ENCODE measurements around the gene SH3RF3.

DNA sequence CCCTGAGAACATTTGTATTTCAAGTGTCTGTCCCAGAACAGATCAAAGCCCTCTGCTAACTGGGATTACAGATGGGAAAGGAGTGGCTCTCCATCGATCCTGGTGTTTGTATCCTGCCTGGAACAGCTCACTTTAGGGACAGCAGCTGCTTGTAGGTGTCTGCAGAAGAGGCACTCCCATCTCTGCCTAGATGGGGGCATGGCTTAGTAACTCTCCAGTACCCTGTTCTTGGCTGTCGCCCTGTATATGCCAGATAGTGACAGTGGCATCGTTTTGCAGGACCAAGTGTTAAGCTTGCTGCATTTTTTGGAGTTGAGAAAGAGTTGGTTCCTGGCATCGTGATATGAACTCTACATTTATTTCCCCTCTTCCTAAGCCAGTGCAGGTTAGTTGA is 189.9 kb downstream of the SH3RF3 start:
- TF ChIP-seq ARNTL (CRISPR knock-in tag; IDR thresholded peaks at IDR 0.05; ENCODE audit: borderline replicate concordance, low read depth), result no peak
- TF ChIP-seq CREB5 (CRISPR knock-in tag; IDR thresholded peaks at IDR 0.05; ENCODE audit: low read depth), result no peak
- no peak for TF ChIP-seq ZNF8 (CRISPR knock-in tag; IDR thresholded peaks at IDR 0.05)
- TF ChIP-seq CSDC2 (CRISPR knock-in tag; IDR thresholded peaks at IDR 0.05), result no peak
- no peak for TF ChIP-seq ESRRG (CRISPR knock-in tag; IDR thresholded peaks at IDR 0.05)
- no peak for TF ChIP-seq PATZ1 (CRISPR knock-in tag; IDR thresholded peaks at IDR 0.05; ENCODE audit: borderline replicate concordance)
- no peak for TF ChIP-seq POU6F1 (CRISPR knock-in tag; IDR thresholded peaks at IDR 0.05; ENCODE audit: borderline replicate concordance, low read depth)
- no peak for TF ChIP-seq ZFP3 (CRISPR knock-in tag; IDR thresholded peaks at IDR 0.05)
- TF ChIP-seq TOX (CRISPR knock-in tag; IDR thresholded peaks at IDR 0.05; ENCODE audit: borderline replicate concordance), result no peak

All from SK-N-SH treated with all-trans-retinoic acid at 6 μM for 48 hours (cell line).